GM18526 (cell line): ENCODE results near the gene TAS2R13.

Experiments
- POLR2A ChIP-seq: IDR thresholded peaks from 3 replicates; pipeline ENCODE4 v1.6.1; 2011; ENCODE audit not compliant: insufficient read length; ENCODE audit errors: extremely low read depth

The TAS2R13 gene

GRCh38 chr12:10909462-10909861, at the start of gene TAS2R13:
TAS2R13 (minus strand) TSS chr12:10909562; CDS start chr12:10909298, 264 bp downstream.
- no peak for TF ChIP-seq POLR2A

- TF ChIP-seq POLR2A, result no peak
Measured at GRCh38 chr12:10957741-10958140, 48.4 kb upstream of the TAS2R13 start.

- TF ChIP-seq POLR2A, result no peak
Measured at GRCh38 chr12:10956085-10956484, 46.7 kb upstream of the TAS2R13 start.

- no peak for TF ChIP-seq POLR2A
Measured at GRCh38 chr12:10952645-10953044, 43.3 kb upstream of the TAS2R13 start.

- TF ChIP-seq POLR2A, result no peak
Measured at GRCh38 chr12:10943167-10943566, 33.8 kb upstream of the TAS2R13 start.

GRCh38 chr12:10941916-10942607, 32.7 kb upstream of the TAS2R13 start:
- TF ChIP-seq POLR2A, result no peak

GRCh38 chr12:10941369-10941768, 32.0 kb upstream of the TAS2R13 start:
- no peak for TF ChIP-seq POLR2A

GRCh38 chr12:10940389-10940788, 31.0 kb upstream of the TAS2R13 start:
- TF ChIP-seq POLR2A, result no peak

- no peak for TF ChIP-seq POLR2A
Measured at GRCh38 chr12:10939163-10939562, 29.8 kb upstream of the TAS2R13 start, which contains the start of gene TAS2R14. TAS2R14 (minus strand) TSS chr12:10939263; CDS start chr12:10939207, 56 bp downstream.

GRCh38 chr12:10936506-10936905, 27.1 kb upstream of the TAS2R13 start:
- no peak for TF ChIP-seq POLR2A

- TF ChIP-seq POLR2A, result no peak
Measured at GRCh38 chr12:10928746-10929286, 19.5 kb upstream of the TAS2R13 start, which contains the start of gene PRH2. PRH2 (plus strand) TSS chr12:10929236; CDS start chr12:10929274, 38 bp downstream.

GRCh38 chr12:10926269-10926668, 16.9 kb upstream of the TAS2R13 start:
- no peak for TF ChIP-seq POLR2A

- TF ChIP-seq POLR2A, result no peak
Measured at GRCh38 chr12:10919809-10920208, 10.4 kb upstream of the TAS2R13 start.

- TF ChIP-seq POLR2A, result no peak
Measured at GRCh38 chr12:10910380-10910779, 1.0 kb upstream of the TAS2R13 start.

- no peak for TF ChIP-seq POLR2A
Measured at GRCh38 chr12:10904686-10905085, 4.7 kb downstream of the TAS2R13 start.

- no peak for TF ChIP-seq POLR2A
Measured at GRCh38 chr12:10901427-10901826, 7.9 kb downstream of the TAS2R13 start.

- no peak for TF ChIP-seq POLR2A
Measured at GRCh38 chr12:10900972-10901371, 8.4 kb downstream of the TAS2R13 start.
